ENCODE data around the gene USP8.
"Not testable (repeated sequence)": the region's sequence is repeated elsewhere in the genome, so short reads cannot be mapped to it uniquely, and the experiment has no call there.

The USP8 gene

DNA sequence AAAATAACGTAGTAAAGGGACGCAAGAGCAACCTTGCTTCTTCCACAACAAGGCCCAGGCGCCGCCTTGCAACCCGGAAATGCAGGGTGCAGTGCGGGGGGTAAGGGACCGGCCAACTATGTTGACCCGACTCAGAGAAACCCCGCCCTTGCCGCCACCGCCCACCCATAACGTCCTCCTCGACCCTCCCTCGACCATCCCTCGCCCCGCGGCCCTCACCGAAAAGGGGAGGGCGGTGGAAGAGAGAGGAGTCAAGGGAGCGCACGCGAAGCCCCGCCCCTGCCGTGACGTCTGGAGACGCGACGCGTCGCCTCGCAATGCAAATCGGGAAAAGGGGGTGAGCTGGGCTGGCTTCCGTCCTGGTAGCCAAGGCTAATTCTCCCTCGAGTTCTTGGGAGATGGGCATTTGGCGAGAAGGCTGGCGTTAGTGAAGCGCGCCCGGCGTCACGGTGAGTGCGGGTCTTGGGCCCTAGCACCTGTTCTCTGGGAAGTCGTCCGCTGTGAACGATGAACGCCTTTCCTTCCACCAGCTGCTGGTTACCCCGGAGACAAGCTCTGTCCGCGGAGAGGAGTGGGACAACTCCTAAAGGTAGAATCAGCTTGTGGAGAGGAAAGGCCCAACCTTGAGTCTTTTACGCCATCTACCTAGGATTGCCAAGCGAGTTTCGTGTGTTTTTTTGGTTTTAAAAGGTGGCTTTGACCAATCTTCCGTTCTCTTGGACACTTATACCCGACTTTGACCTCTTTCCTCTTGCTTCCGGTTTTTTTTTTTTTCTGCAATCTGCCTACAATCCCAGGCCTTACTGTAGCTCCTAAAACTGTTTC lies at the start of gene USP8:
Gene USP8 (plus strand): TSS at position 340 of the 825 bp plus-strand sequence. CDS start 14,669 bp downstream, outside the sequence.
- H3K4me3 ChIP-seq (ENCODE audit: low read depth, low read length): peak within 1 kb of the TSS; percentile 98
- peak; percentile 90 for DNase-seq (ENCODE audit: low read depth)

GRCh38 chr15:50377867-50378751 lies 46.1 kb upstream of the USP8 start:
- DNase-seq (ENCODE audit: low read depth): no peak
- no peak overlapping the region for H3K4me3 ChIP-seq (ENCODE audit: low read depth, low read length)

- DNase-seq (ENCODE audit: low read depth): no peak
- no peak overlapping the region for H3K4me3 ChIP-seq (ENCODE audit: low read depth, low read length)
These were observed 45.4 kb upstream of the USP8 start for GRCh38 chr15:50378776-50379175.

DNA sequence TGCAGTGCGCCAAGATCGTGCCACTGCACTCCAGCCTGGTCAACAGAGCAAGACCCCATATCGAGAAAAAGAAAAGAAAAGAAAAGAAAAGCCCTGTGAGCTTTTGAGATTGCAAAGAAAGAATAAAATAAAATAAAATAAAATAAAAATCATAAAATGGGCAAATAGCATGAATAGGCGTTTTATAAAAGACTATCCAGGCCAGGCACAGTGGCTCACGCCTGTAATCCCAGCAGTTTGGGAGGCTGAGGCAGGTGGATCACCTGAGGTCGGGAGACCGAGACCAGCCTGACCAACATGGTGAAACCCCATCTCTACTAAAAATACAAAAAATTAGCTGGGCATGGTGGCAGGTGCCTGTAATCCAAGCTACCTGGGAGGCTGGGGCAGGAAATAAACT lies 44.8 kb upstream of the USP8 start:
- H3K4me3 ChIP-seq (ENCODE audit: low read depth, low read length); DNase-seq (ENCODE audit: low read depth): not testable (repeated sequence)

GRCh38 chr15:50380089-50380488 lies 44.1 kb upstream of the USP8 start:
- DNase-seq (ENCODE audit: low read depth): no peak
- no peak overlapping the region for H3K4me3 ChIP-seq (ENCODE audit: low read depth, low read length)

- H3K4me3 ChIP-seq (ENCODE audit: low read depth, low read length): no peak overlapping the region
- DNase-seq (ENCODE audit: low read depth): no peak
These were observed 42.8 kb upstream of the USP8 start for GRCh38 chr15:50381438-50381837.

GRCh38 chr15:50382408-50382807 lies 41.8 kb upstream of the USP8 start:
- DNase-seq (ENCODE audit: low read depth); H3K4me3 ChIP-seq (ENCODE audit: low read depth, low read length): not testable (repeated sequence)

GRCh38 chr15:50390554-50391264 lies 33.5 kb upstream of the USP8 start:
- DNase-seq (ENCODE audit: low read depth): no peak
- H3K4me3 ChIP-seq (ENCODE audit: low read depth, low read length): no peak overlapping the region

- not testable (repeated sequence) for H3K4me3 ChIP-seq (ENCODE audit: low read depth, low read length); DNase-seq (ENCODE audit: low read depth)
These were observed 32.6 kb upstream of the USP8 start for GRCh38 chr15:50391561-50391960.

GRCh38 chr15:50411870-50412269 lies 12.3 kb upstream of the USP8 start:
- no peak overlapping the region for H3K4me3 ChIP-seq (ENCODE audit: low read depth, low read length)
- DNase-seq (ENCODE audit: low read depth): no peak

GRCh38 chr15:50414624-50415023 lies 9.6 kb upstream of the USP8 start:
- no peak overlapping the region for H3K4me3 ChIP-seq (ENCODE audit: low read depth, low read length)

GRCh38 chr15:50415752-50416404 lies 8.3 kb upstream of the USP8 start:
- no peak overlapping the region for H3K4me3 ChIP-seq (ENCODE audit: low read depth, low read length)
- DNase-seq (ENCODE audit: low read depth): no peak

More at GRCh38 chr15:50414624-50415023, 9.6 kb upstream of the USP8 start:
- no peak for DNase-seq (ENCODE audit: low read depth)

GRCh38 chr15:50416890-50417289 lies 7.3 kb upstream of the USP8 start:
- DNase-seq (ENCODE audit: low read depth): no peak
- H3K4me3 ChIP-seq (ENCODE audit: low read depth, low read length): no peak overlapping the region

- no peak for DNase-seq (ENCODE audit: low read depth)
- no peak overlapping the region for H3K4me3 ChIP-seq (ENCODE audit: low read depth, low read length)
These were observed 6.1 kb upstream of the USP8 start for GRCh38 chr15:50418041-50418583.

GRCh38 chr15:50425219-50425618 lies 1.0 kb downstream of the USP8 start:
- peak overlapping the region; percentile 98 for H3K4me3 ChIP-seq (ENCODE audit: low read depth, low read length)
- no peak for DNase-seq (ENCODE audit: low read depth)

DNA sequence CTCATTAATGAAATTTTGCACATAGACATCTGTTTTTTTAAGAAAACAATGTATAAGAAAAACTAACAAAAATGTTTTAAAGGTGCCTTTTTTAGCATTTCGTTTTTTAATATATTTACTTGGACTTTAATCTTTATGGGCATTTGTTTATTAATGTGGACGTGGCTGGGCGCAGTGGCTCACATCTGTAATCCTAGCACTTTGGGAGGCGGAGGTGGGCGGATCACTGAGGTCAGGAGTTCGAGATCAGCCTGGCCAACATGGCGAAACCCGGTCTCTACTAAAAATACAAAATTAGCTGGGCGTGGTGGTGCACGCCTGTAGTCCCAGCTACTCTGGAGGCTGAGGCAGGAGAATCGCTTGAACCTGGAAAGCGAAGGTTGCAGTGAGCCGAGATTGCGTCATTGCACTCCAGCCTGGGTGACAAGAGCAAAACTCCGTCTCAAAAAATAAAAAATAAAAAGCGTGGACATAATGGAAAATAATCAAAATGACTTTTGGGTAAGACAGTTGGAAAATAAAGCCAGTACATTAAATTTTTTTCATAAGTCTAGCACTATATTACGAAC lies 1.6 kb downstream of the USP8 start:
- DNase-seq (ENCODE audit: low read depth): not testable (repeated sequence)
- peak overlapping the region; percentile 98 for H3K4me3 ChIP-seq (ENCODE audit: low read depth, low read length)

DNA sequence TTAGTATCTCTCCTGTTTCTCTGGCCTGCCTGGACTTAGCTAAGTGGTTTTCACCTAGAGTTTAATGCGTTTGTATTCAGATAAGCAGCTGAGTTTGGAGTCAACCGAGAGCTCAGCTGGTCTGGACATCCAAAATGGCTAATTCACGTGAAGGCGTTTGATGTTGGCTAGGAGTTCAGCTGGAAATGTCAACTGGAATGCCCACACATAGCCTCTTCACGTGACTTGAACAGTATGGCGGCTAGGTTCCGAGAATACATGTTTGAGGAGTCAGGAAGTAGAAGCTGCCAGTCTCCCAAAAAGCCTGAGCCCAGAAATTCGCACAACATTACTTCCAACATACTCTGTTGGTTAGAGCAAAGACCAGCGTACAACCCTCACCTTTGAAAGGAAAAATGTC lies 2.2 kb downstream of the USP8 start:
- no peak for DNase-seq (ENCODE audit: low read depth)
- H3K4me3 ChIP-seq (ENCODE audit: low read depth, low read length): no peak overlapping the region

DNA sequence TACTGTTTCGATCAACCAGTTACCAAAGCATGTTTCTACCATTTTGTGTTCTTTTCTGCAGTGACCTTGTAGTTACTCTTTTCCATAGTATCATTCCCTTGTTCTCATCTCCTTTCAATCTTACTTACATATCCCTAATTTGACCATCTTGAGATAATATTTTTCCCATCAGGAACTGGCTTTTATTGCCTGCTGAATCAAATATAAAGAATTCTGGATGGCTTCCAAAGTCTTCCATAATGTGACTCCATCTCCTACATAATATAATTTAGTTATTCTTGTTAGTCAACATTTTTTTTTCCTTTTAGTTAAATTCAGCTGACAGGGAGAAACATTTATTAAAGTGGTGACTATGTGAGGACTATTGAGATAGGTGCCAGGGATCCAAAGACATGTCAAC lies 7.0 kb downstream of the USP8 start:
- H3K4me3 ChIP-seq (ENCODE audit: low read depth, low read length): no peak overlapping the region
- no peak for DNase-seq (ENCODE audit: low read depth)

DNA sequence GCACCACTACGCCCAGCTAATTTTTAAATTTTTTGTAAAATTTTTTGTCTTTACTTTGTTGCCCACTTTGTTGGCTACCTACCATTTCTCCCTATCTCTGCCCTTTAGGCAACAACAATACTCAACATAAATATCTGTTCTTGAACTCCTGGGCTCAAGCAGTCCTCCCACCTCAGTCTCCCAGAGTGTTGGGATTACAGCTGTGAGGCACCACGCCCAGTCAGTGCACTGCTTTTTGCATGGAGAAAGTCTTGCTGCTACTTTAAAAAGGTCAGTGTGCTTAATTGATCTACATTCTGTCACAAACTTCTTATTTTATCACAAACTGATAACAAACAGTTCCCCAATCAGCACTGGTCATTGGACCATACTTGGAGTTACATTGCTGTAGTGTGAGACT lies 8.0 kb downstream of the USP8 start:
- no peak for DNase-seq (ENCODE audit: low read depth)

More for the DNA sequence above, 8.0 kb downstream of the USP8 start:
- no peak overlapping the region for H3K4me3 ChIP-seq (ENCODE audit: low read depth, low read length)
